ENCODE results near the gene ADCY4.
A peak's percentile ranks its signal among the peaks of the same experiment; 100 is the strongest.
"Not testable (repeated sequence)": the region's sequence is repeated elsewhere in the genome, so short reads cannot be mapped to it uniquely, and the experiment has no call there.

Gene ADCY4

DNA sequence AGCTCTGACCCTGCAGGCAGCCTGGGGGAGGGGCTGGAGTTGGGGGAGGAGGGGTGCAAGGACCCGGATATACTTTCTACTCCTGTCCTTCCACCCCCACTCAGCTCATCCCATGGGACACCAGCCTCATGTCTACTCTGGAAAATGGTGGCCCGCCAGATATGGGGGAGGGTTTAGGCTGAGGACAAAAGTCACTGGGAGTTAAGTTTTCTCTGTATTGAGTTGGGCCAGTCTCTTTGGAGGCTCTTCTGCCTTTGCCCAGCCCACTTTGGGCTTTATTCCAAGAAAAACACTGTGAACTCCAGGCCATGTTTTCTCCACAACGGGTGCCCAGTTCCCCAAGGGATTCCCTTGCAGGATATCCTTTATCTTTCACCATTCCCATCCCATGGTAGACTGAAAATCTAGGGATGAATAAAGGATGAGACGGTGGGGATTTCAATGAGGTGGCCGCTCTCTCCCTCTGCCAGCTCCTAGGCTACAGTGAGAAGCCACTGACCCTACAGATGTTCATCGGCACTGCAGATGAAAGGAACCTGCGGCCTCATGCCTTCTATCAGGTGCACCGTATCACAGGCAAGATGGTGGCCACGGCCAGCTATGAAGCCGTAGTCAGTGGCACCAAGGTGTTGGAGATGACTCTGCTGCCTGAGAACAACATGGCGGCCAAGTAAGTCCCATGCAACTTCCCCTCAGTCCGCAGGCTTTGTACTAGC, 38.0 kb upstream of the ADCY4 start:
- no peak overlapping the region for H3K4me3 ChIP-seq (ENCODE audit: low read depth, low read length)
- DNase-seq (ENCODE audit: low read depth): no peak
- TF ChIP-seq MAX (IDR thresholded peaks at IDR 0.05; ENCODE audit: low read depth, low read length): no peak
- TF ChIP-seq, protein P1, sequence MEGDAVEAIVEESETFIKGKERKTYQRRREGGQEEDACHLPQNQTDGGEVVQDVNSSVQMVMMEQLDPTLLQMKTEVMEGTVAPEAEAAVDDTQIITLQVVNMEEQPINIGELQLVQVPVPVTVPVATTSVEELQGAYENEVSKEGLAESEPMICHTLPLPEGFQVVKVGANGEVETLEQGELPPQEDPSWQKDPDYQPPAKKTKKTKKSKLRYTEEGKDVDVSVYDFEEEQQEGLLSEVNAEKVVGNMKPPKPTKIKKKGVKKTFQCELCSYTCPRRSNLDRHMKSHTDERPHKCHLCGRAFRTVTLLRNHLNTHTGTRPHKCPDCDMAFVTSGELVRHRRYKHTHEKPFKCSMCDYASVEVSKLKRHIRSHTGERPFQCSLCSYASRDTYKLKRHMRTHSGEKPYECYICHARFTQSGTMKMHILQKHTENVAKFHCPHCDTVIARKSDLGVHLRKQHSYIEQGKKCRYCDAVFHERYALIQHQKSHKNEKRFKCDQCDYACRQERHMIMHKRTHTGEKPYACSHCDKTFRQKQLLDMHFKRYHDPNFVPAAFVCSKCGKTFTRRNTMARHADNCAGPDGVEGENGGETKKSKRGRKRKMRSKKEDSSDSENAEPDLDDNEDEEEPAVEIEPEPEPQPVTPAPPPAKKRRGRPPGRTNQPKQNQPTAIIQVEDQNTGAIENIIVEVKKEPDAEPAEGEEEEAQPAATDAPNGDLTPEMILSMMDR (IDR thresholded peaks at IDR 0.05; ENCODE audit: low read depth, low read length): no peak
- TF ChIP-seq POLR2A (IDR thresholded peaks at IDR 0.05; ENCODE audit: extremely low read depth, insufficient read length): no peak
- no peak for TF ChIP-seq MYC (IDR thresholded peaks at IDR 0.05; ENCODE audit: low read depth, low read length)

DNA sequence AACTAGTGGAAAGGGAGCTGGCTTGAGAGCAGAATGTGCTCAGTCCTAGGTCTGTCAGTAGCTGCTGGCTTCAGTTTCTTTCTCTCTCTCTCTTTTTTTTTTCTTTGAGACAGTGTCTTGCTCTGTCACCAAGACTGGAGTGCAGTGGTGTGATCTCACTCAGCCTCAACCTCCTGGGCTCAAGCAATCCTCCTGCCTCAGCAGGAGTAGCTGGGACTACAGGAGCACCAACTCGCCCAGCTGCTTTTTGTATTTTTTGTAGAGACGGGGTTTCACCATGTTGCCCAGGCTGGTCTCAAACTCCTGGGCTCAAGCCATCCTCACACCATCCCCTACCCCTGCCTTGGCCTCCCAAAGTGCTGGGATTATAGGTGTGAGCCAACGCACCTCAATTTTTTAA, 36.7 kb upstream of the ADCY4 start:
- DNase-seq (ENCODE audit: low read depth); H3K4me3 ChIP-seq (ENCODE audit: low read depth, low read length): not testable (repeated sequence)

- DNase-seq (ENCODE audit: low read depth): no peak
- no peak for TF ChIP-seq POLR2A (IDR thresholded peaks at IDR 0.05; ENCODE audit: extremely low read depth, insufficient read length)
- no peak for TF ChIP-seq MYC (IDR thresholded peaks at IDR 0.05; ENCODE audit: low read depth, low read length)
- TF ChIP-seq, protein P1 (IDR thresholded peaks at IDR 0.05; ENCODE audit: low read depth, low read length): no peak
- TF ChIP-seq MAX (IDR thresholded peaks at IDR 0.05; ENCODE audit: low read depth, low read length): no peak
Measured at GRCh38 chr14:24370748-24371147, 35.9 kb upstream of the ADCY4 start.

GRCh38 chr14:24369907-24370687, 35.2 kb upstream of the ADCY4 start:
- no peak overlapping the region for H3K4me3 ChIP-seq (ENCODE audit: low read depth, low read length)
- no peak for DNase-seq (ENCODE audit: low read depth)

More at GRCh38 chr14:24370748-24371147, 35.9 kb upstream of the ADCY4 start:
- no peak overlapping the region for H3K4me3 ChIP-seq (ENCODE audit: low read depth, low read length)

DNA sequence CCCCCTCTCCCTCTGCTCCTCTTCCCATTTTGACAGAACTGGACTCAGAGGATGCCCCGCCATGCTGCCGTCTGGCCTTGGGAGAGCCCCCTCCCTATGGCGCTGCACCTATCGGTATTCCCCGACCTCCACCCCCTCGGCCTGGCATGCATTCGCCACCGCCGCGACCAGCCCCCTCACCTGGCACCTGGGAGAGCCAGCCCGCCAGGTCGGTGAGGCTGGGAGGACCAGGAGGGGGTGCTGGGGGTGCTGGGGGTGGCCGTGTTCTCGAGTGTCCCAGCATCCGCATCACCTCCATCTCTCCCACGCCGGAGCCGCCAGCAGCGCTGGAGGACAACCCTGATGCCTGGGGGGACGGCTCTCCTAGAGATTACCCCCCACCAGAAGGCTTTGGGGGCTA, 34.6 kb upstream of the ADCY4 start:
- DNase-seq (ENCODE audit: low read depth): no peak
- no peak overlapping the region for H3K4me3 ChIP-seq (ENCODE audit: low read depth, low read length)
- TF ChIP-seq MYC (IDR thresholded peaks at IDR 0.05; ENCODE audit: low read depth, low read length) (no peak), POLR2A (IDR thresholded peaks at IDR 0.05; ENCODE audit: extremely low read depth, insufficient read length) (no peak), MAX (IDR thresholded peaks at IDR 0.05; ENCODE audit: low read depth, low read length) (no peak)
- TF ChIP-seq, protein P1 (IDR thresholded peaks at IDR 0.05; ENCODE audit: low read depth, low read length): no peak

More at GRCh38 chr14:24369907-24370687, 35.2 kb upstream of the ADCY4 start:
- TF ChIP-seq MYC (IDR thresholded peaks at IDR 0.05; ENCODE audit: low read depth, low read length) (no peak), POLR2A (IDR thresholded peaks at IDR 0.05; ENCODE audit: extremely low read depth, insufficient read length) (no peak), MAX (IDR thresholded peaks at IDR 0.05; ENCODE audit: low read depth, low read length) (no peak)
- TF ChIP-seq, protein P1 (IDR thresholded peaks at IDR 0.05; ENCODE audit: low read depth, low read length): no peak

DNA sequence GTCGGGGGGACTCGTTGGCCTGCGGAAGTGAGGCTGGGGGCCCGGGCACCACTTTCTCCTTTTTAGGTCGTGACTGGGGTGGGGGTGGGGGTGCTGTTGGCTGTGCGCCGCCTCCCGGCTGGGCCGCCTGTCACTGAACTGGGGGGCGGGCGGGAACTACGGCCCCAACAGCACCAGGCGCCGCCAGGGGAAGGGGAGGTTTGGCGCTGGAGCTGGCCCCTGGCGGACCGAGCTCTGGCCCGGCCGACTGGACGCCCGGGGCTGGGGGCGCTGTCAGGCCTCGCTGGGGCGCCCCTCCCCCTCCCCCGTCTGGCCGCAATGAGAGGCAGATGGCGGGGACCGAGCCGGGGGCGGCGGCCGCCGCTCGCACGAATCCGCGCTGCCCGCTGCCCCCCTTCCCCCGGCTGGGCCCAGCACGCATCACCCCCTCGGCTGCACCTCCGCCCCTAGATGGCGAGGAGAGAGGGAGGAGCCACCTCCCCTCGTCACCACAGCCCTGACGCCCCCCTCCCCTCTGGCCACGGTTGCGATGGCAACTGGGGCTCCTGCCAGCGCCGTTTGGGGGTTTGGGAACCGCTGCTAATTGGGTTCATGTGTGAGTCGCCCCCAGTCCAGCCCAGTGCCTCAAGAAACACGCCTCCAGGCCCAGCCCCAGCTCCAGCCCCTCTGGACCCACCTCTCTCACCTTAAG, 33.8 kb upstream of the ADCY4 start:
- DNase-seq (ENCODE audit: low read depth): peak; percentile 63
- TF ChIP-seq, protein P1 (IDR thresholded peaks at IDR 0.05; ENCODE audit: low read depth, low read length): no peak
- TF ChIP-seq MAX (IDR thresholded peaks at IDR 0.05; ENCODE audit: low read depth, low read length) (peak; percentile 29; the same call in 1 of the 2 replicates), MYC (IDR thresholded peaks at IDR 0.05; ENCODE audit: low read depth, low read length) (peak; percentile 43; the same call in 1 of the 2 replicates), POLR2A (IDR thresholded peaks at IDR 0.05; ENCODE audit: extremely low read depth, insufficient read length) (peak; percentile 39)
- H3K4me3 ChIP-seq (ENCODE audit: low read depth, low read length): peak overlapping the region; percentile 11
